ENCODE measurements around the gene WDR5. TPM values are rescaled to one million over a fixed set of nuclear protein-coding genes. Genes with fewer than 3 reads are reported as not detected.
A peak's percentile ranks its signal among the peaks of the same experiment; 100 is the strongest.

Gene WDR5
- total RNA-seq, 1 donor from 2014 or later = 28.3 TPM

- TF ChIP-seq CTCF (IDR thresholded peaks at IDR 0.05; ENCODE audit: insufficient read depth, low read length, poor library complexity, severe bottlenecking) = peak; percentile 26
- H3K27me3 ChIP-seq (ENCODE audit: control insufficient read depth, insufficient read depth, low read length) = peaks cover 60% of the 10 kb centered on the region
- no peak for DNase-seq (ENCODE audit: low read depth)
These were observed 40.1 kb downstream of the WDR5 start for GRCh38 chr9:134175808-134176598.

GRCh38 chr9:134176599-134176968, 40.7 kb downstream of the WDR5 start:
- Histone ChIP-seq H3K4me3 (ENCODE audit: low read depth, low read length) (no peak overlapping the region), H3K36me3 (ENCODE audit: control insufficient read depth, insufficient read depth, low read length) (no peaks in the 10 kb centered on the region), H3K27me3 (ENCODE audit: control insufficient read depth, insufficient read depth, low read length) (peaks cover 61% of the 10 kb centered on the region)
- TF ChIP-seq CTCF (IDR thresholded peaks at IDR 0.05; ENCODE audit: insufficient read depth, low read length, poor library complexity, severe bottlenecking) = no peak
- no peak for DNase-seq (ENCODE audit: low read depth)

More at GRCh38 chr9:134175808-134176598, 40.1 kb downstream of the WDR5 start:
- H3K36me3 ChIP-seq (ENCODE audit: control insufficient read depth, insufficient read depth, low read length) = no peaks in the 10 kb centered on the region
- H3K4me3 ChIP-seq (ENCODE audit: low read depth, low read length) = no peak overlapping the region

- TF ChIP-seq CTCF (IDR thresholded peaks at IDR 0.05; ENCODE audit: insufficient read depth, low read length, poor library complexity, severe bottlenecking) = no peak
- DNase-seq (ENCODE audit: low read depth) = no peak
- peaks cover 61% of the 10 kb centered on the region for H3K27me3 ChIP-seq (ENCODE audit: control insufficient read depth, insufficient read depth, low read length)
- H3K36me3 ChIP-seq (ENCODE audit: control insufficient read depth, insufficient read depth, low read length) = no peaks in the 10 kb centered on the region
- H3K4me3 ChIP-seq (ENCODE audit: low read depth, low read length) = no peak overlapping the region
These were observed 41.3 kb downstream of the WDR5 start for GRCh38 chr9:134177186-134177585.

GRCh38 chr9:134177624-134178393, 41.9 kb downstream of the WDR5 start:
- no peak for DNase-seq (ENCODE audit: low read depth)
- Histone ChIP-seq H3K36me3 (ENCODE audit: control insufficient read depth, insufficient read depth, low read length) (no peaks in the 10 kb centered on the region), H3K27me3 (ENCODE audit: control insufficient read depth, insufficient read depth, low read length) (peaks cover 61% of the 10 kb centered on the region), H3K4me3 (ENCODE audit: low read depth, low read length) (no peak overlapping the region)
- TF ChIP-seq CTCF (IDR thresholded peaks at IDR 0.05; ENCODE audit: insufficient read depth, low read length, poor library complexity, severe bottlenecking) = no peak

- no peak for DNase-seq (ENCODE audit: low read depth)
- Histone ChIP-seq H3K4me3 (ENCODE audit: low read depth, low read length) (no peak overlapping the region), H3K27me3 (ENCODE audit: control insufficient read depth, insufficient read depth, low read length) (peaks cover 60% of the 10 kb centered on the region), H3K36me3 (ENCODE audit: control insufficient read depth, insufficient read depth, low read length) (no peaks in the 10 kb centered on the region)
- no peak for TF ChIP-seq CTCF (IDR thresholded peaks at IDR 0.05; ENCODE audit: insufficient read depth, low read length, poor library complexity, severe bottlenecking)
These were observed 42.5 kb downstream of the WDR5 start for GRCh38 chr9:134178394-134178767.

All from kidney epithelial cell (primary cell).